ENCODE data around the gene P2RY8.

The P2RY8 gene

DNA sequence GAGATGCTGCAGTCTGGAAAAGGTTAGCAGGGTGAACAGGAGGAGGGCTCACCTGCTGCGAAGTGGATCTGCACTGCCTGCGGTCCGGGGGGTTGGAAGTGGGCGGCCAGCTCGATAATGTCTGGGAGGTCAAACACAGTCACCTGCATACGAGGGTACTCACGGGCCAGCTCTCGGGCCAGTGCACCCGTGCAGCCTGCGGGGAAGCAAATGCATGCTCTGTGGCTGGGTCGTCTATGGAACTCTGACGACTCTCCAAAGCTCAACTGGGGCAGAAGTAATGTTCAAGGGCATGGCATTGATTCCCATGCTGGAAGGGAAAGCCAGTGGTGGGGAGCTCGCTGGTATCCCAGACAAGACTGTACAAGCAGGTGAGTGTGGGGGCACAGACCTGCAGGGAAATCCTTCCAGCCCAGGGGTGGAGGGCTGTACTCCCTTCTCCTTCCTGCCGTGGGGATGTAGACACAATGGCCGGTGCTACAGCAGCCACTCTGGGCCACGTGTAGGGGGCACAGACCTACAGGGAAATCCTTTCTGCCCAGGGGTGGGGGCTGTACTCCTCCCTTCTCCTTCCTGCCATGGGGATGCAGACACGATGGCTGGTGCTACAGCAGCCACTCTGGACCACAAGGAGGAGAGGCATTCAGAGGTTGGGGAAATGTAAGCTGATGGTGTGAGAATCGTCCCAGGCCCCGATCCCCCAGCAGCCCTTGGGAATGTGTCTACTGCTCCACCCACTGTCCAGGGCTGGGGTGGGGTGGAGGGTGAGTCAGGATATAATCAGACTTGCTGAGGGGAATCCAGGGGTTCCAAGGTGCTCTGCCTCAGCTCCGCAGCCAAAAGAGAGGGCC lies 118.8 kb downstream of the P2RY8 start:
- DNase-seq (ENCODE audit: low spot score): no peak

DNA sequence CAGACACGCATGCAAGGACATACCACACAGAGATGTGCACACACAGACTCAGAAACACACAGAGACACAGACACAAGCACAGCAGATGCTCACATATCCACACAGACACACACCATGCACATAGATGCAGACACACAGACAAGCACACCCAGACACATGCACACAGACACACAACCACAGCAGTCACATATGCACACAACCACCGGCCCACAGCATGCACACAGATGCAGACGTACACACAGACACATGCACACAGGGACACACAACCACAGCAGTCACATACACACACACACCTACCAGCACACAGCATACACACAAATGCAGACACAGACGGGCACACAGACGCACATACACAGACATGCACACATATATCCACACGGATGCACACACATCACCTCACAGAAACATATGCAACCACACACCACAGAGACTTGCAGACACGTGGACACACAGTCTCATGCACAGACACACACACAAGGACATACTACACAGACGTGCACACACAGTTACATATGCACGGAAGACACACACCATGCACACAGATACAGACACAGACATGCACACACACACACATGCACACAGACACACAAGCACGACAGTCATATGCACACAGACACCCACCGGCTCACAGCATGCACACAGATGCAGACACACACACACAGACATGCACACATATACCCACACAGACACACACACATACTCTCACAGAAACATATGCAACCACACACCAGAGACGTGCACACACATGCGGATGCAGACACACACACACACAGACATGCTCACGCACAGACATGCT lies 119.8 kb downstream of the P2RY8 start:
- DNase-seq (ENCODE audit: low spot score): no peak

GRCh38 chrX:1416327-1416784 lies 120.6 kb downstream of the P2RY8 start:
- no peak for DNase-seq (ENCODE audit: low spot score)
